ENCODE data around the gene KCTD20. TPM values are rescaled to one million over a fixed set of nuclear protein-coding genes. Genes with fewer than 3 reads are reported as not detected.
A peak's percentile ranks its signal among the peaks of the same experiment; 100 is the strongest.
"Not testable (repeated sequence)": the region's sequence is repeated elsewhere in the genome, so short reads cannot be mapped to it uniquely, and the experiment has no call there.

Gene KCTD20
- total RNA-seq, 1 donor from 2014 or later = 64.2 TPM

- peak overlapping the region; percentile 94 to 99 (median 95) for H3K9ac ChIP-seq (ENCODE audit: low read depth in 1 of 3, low read length in 3 of 3)
- peaks cover 21 to 26% (median 22%) of the 10 kb centered on the region in 3 donors for H3K4me1 ChIP-seq (ENCODE audit: control insufficient read depth in 3 of 3, insufficient read depth in 3 of 3, low read length in 3 of 3)
- H3K9me3 ChIP-seq (ENCODE audit: control insufficient read depth in 3 of 3, low read length in 3 of 3) = no peaks in the 10 kb centered on the region
Measured at GRCh38 chr6:36443471-36444428, 950 bp downstream of the KCTD20 start.

GRCh38 chr6:36444470-36444869, 1.7 kb downstream of the KCTD20 start:
- H3K9me3 ChIP-seq (ENCODE audit: control insufficient read depth in 3 of 3, low read length in 3 of 3) = no peaks in the 10 kb centered on the region
- H3K4me3 ChIP-seq (ENCODE audit: low read length in 3 of 3) = peak overlapping the region; percentile 85 to 98 (median 95)
- H3K27ac ChIP-seq (ENCODE audit: low read depth, low read length) = peak overlapping the region; percentile 94
- H3K4me1 ChIP-seq (ENCODE audit: control insufficient read depth in 3 of 3, insufficient read depth in 3 of 3, low read length in 3 of 3) = peaks cover 21 to 26% (median 22%) of the 10 kb centered on the region in 3 donors
- peak overlapping the region; percentile 94 to 99 (median 95) for H3K9ac ChIP-seq (ENCODE audit: low read depth in 1 of 3, low read length in 3 of 3)
- H3K36me3 ChIP-seq (ENCODE audit: control insufficient read depth in 3 of 3, insufficient read depth in 3 of 3, low read length in 3 of 3) = peaks cover 2 to 5% (median 2%) of the 10 kb centered on the region in 3 donors
- no peaks in the 10 kb centered on the region for H3K27me3 ChIP-seq (ENCODE audit: control insufficient read depth in 3 of 3, insufficient read depth in 3 of 3, low read length in 3 of 3)

More at GRCh38 chr6:36443471-36444428, 950 bp downstream of the KCTD20 start:
- Histone ChIP-seq H3K4me3 (ENCODE audit: low read length in 3 of 3) (peak overlapping the region; percentile 85 to 98 (median 95)), H3K36me3 (ENCODE audit: control insufficient read depth in 3 of 3, insufficient read depth in 3 of 3, low read length in 3 of 3) (no peaks in the 10 kb centered on the region), H3K27ac (ENCODE audit: low read depth, low read length) (peak overlapping the region; percentile 94), H3K27me3 (ENCODE audit: control insufficient read depth in 3 of 3, insufficient read depth in 3 of 3, low read length in 3 of 3) (no peaks in the 10 kb centered on the region)

- Histone ChIP-seq H3K27me3 (ENCODE audit: control insufficient read depth in 3 of 3, insufficient read depth in 3 of 3, low read length in 3 of 3) (no peaks in the 10 kb centered on the region), H3K9ac (ENCODE audit: low read depth in 1 of 3, low read length in 3 of 3) (no peak overlapping the region), H3K27ac (ENCODE audit: low read depth, low read length) (no peak overlapping the region), H3K9me3 (ENCODE audit: control insufficient read depth in 3 of 3, low read length in 3 of 3) (no peaks in the 10 kb centered on the region), H3K4me1 (ENCODE audit: control insufficient read depth in 3 of 3, insufficient read depth in 3 of 3, low read length in 3 of 3) (peaks cover 21 to 26% (median 22%) of the 10 kb centered on the region in 3 donors), H3K36me3 (ENCODE audit: control insufficient read depth in 3 of 3, insufficient read depth in 3 of 3, low read length in 3 of 3) (peaks cover 2 to 5% (median 2%) of the 10 kb centered on the region in 3 donors), H3K4me3 (ENCODE audit: low read length in 3 of 3) (no peak overlapping the region)
Measured at GRCh38 chr6:36445621-36446020, 2.8 kb downstream of the KCTD20 start.

GRCh38 chr6:36449173-36449572, 6.4 kb downstream of the KCTD20 start:
- not testable (repeated sequence) for H3K27ac ChIP-seq (ENCODE audit: low read depth, low read length); H3K4me3 ChIP-seq (ENCODE audit: low read length in 3 of 3); H3K4me1 ChIP-seq (ENCODE audit: control insufficient read depth in 3 of 3, insufficient read depth in 3 of 3, low read length in 3 of 3); H3K27me3 ChIP-seq (ENCODE audit: control insufficient read depth in 3 of 3, insufficient read depth in 3 of 3, low read length in 3 of 3); H3K9me3 ChIP-seq (ENCODE audit: control insufficient read depth in 3 of 3, low read length in 3 of 3); H3K36me3 ChIP-seq (ENCODE audit: control insufficient read depth in 3 of 3, insufficient read depth in 3 of 3, low read length in 3 of 3); H3K9ac ChIP-seq (ENCODE audit: low read depth in 1 of 3, low read length in 3 of 3)

- H3K27me3 ChIP-seq (ENCODE audit: control insufficient read depth in 3 of 3, insufficient read depth in 3 of 3, low read length in 3 of 3); H3K4me1 ChIP-seq (ENCODE audit: control insufficient read depth in 3 of 3, insufficient read depth in 3 of 3, low read length in 3 of 3); H3K9me3 ChIP-seq (ENCODE audit: control insufficient read depth in 3 of 3, low read length in 3 of 3); H3K4me3 ChIP-seq (ENCODE audit: low read length in 3 of 3); H3K36me3 ChIP-seq (ENCODE audit: control insufficient read depth in 3 of 3, insufficient read depth in 3 of 3, low read length in 3 of 3); H3K9ac ChIP-seq (ENCODE audit: low read depth in 1 of 3, low read length in 3 of 3); H3K27ac ChIP-seq (ENCODE audit: low read depth, low read length): not testable (repeated sequence)
Measured at GRCh38 chr6:36452897-36453296, 10.1 kb downstream of the KCTD20 start.

GRCh38 chr6:36455486-36456027, 12.8 kb downstream of the KCTD20 start:
- H3K27me3 ChIP-seq (ENCODE audit: control insufficient read depth in 3 of 3, insufficient read depth in 3 of 3, low read length in 3 of 3) = no peaks in the 10 kb centered on the region
- peaks cover 0 to 6% (median 0%) of the 10 kb centered on the region in 3 donors for H3K4me1 ChIP-seq (ENCODE audit: control insufficient read depth in 3 of 3, insufficient read depth in 3 of 3, low read length in 3 of 3)
- H3K9ac ChIP-seq (ENCODE audit: low read depth in 1 of 3, low read length in 3 of 3) = no peak overlapping the region
- H3K4me3 ChIP-seq (ENCODE audit: low read length in 3 of 3) = no peak overlapping the region
- no peak overlapping the region for H3K27ac ChIP-seq (ENCODE audit: low read depth, low read length)
- H3K9me3 ChIP-seq (ENCODE audit: control insufficient read depth in 3 of 3, low read length in 3 of 3) = no peaks in the 10 kb centered on the region
- peaks cover 0 to 3% (median 2%) of the 10 kb centered on the region in 3 donors for H3K36me3 ChIP-seq (ENCODE audit: control insufficient read depth in 3 of 3, insufficient read depth in 3 of 3, low read length in 3 of 3)

GRCh38 chr6:36459501-36459900, 16.7 kb downstream of the KCTD20 start:
- no peaks in the 10 kb centered on the region for H3K27me3 ChIP-seq (ENCODE audit: control insufficient read depth in 3 of 3, insufficient read depth in 3 of 3, low read length in 3 of 3)
- H3K4me1 ChIP-seq (ENCODE audit: control insufficient read depth in 3 of 3, insufficient read depth in 3 of 3, low read length in 3 of 3) = peaks cover 0 to 7% (median 4%) of the 10 kb centered on the region in 3 donors
- H3K9ac ChIP-seq (ENCODE audit: low read depth in 1 of 3, low read length in 3 of 3) = no peak overlapping the region
- H3K4me3 ChIP-seq (ENCODE audit: low read length in 3 of 3) = no peak overlapping the region
- no peaks in the 10 kb centered on the region for H3K36me3 ChIP-seq (ENCODE audit: control insufficient read depth in 3 of 3, insufficient read depth in 3 of 3, low read length in 3 of 3)
- H3K27ac ChIP-seq (ENCODE audit: low read depth, low read length) = no peak overlapping the region
- H3K9me3 ChIP-seq (ENCODE audit: control insufficient read depth in 3 of 3, low read length in 3 of 3) = no peaks in the 10 kb centered on the region

- Histone ChIP-seq H3K4me1 (ENCODE audit: control insufficient read depth in 3 of 3, insufficient read depth in 3 of 3, low read length in 3 of 3) (peaks cover 0 to 7% (median 4%) of the 10 kb centered on the region in 3 donors), H3K9ac (ENCODE audit: low read depth in 1 of 3, low read length in 3 of 3) (no peak overlapping the region), H3K27ac (ENCODE audit: low read depth, low read length) (no peak overlapping the region), H3K27me3 (ENCODE audit: control insufficient read depth in 3 of 3, insufficient read depth in 3 of 3, low read length in 3 of 3) (no peaks in the 10 kb centered on the region), H3K36me3 (ENCODE audit: control insufficient read depth in 3 of 3, insufficient read depth in 3 of 3, low read length in 3 of 3) (no peaks in the 10 kb centered on the region), H3K9me3 (ENCODE audit: control insufficient read depth in 3 of 3, low read length in 3 of 3) (no peaks in the 10 kb centered on the region), H3K4me3 (ENCODE audit: low read length in 3 of 3) (no peak overlapping the region)
Measured at GRCh38 chr6:36460916-36461315, 18.1 kb downstream of the KCTD20 start.

- Histone ChIP-seq H3K4me3 (ENCODE audit: low read length in 3 of 3) (no peak overlapping the region), H3K4me1 (ENCODE audit: control insufficient read depth in 3 of 3, insufficient read depth in 3 of 3, low read length in 3 of 3) (peaks cover 0 to 7% (median 4%) of the 10 kb centered on the region in 3 donors), H3K27me3 (ENCODE audit: control insufficient read depth in 3 of 3, insufficient read depth in 3 of 3, low read length in 3 of 3) (no peaks in the 10 kb centered on the region), H3K27ac (ENCODE audit: low read depth, low read length) (no peak overlapping the region), H3K9ac (ENCODE audit: low read depth in 1 of 3, low read length in 3 of 3) (no peak overlapping the region), H3K9me3 (ENCODE audit: control insufficient read depth in 3 of 3, low read length in 3 of 3) (no peaks in the 10 kb centered on the region), H3K36me3 (ENCODE audit: control insufficient read depth in 3 of 3, insufficient read depth in 3 of 3, low read length in 3 of 3) (no peaks in the 10 kb centered on the region)
Measured at GRCh38 chr6:36461646-36462045, 18.8 kb downstream of the KCTD20 start.

- no peaks in the 10 kb centered on the region for H3K36me3 ChIP-seq (ENCODE audit: control insufficient read depth in 3 of 3, insufficient read depth in 3 of 3, low read length in 3 of 3)
- peaks cover 0 to 7% (median 4%) of the 10 kb centered on the region in 3 donors for H3K4me1 ChIP-seq (ENCODE audit: control insufficient read depth in 3 of 3, insufficient read depth in 3 of 3, low read length in 3 of 3)
- no peaks in the 10 kb centered on the region for H3K27me3 ChIP-seq (ENCODE audit: control insufficient read depth in 3 of 3, insufficient read depth in 3 of 3, low read length in 3 of 3)
- no peaks in the 10 kb centered on the region for H3K9me3 ChIP-seq (ENCODE audit: control insufficient read depth in 3 of 3, low read length in 3 of 3)
- no peak overlapping the region for H3K4me3 ChIP-seq (ENCODE audit: low read length in 3 of 3)
- H3K9ac ChIP-seq (ENCODE audit: low read depth in 1 of 3, low read length in 3 of 3) = no peak overlapping the region
- no peak overlapping the region for H3K27ac ChIP-seq (ENCODE audit: low read depth, low read length)
Measured at GRCh38 chr6:36463676-36464075, 20.9 kb downstream of the KCTD20 start.
